Stimulated activated CD4-positive, alpha-beta T cell treated with anti-CD3 and anti-CD28 coated beads, TNF-alpha, amount 100 ng/mL, for 48 hours (primary cell): ENCODE data around the gene MMAB.

Source experiments
- DNase-seq, 3 donors: peaks; one replicate each; pipeline ENCODE4 v3.0.0-alpha.2; 2020; ENCODE audit warnings: low read depth in 3 of 3

MMAB gene

GRCh38 chr12:109559200-109559505 lies 14.2 kb downstream of the MMAB start:
- DNase-seq: no peak

DNA sequence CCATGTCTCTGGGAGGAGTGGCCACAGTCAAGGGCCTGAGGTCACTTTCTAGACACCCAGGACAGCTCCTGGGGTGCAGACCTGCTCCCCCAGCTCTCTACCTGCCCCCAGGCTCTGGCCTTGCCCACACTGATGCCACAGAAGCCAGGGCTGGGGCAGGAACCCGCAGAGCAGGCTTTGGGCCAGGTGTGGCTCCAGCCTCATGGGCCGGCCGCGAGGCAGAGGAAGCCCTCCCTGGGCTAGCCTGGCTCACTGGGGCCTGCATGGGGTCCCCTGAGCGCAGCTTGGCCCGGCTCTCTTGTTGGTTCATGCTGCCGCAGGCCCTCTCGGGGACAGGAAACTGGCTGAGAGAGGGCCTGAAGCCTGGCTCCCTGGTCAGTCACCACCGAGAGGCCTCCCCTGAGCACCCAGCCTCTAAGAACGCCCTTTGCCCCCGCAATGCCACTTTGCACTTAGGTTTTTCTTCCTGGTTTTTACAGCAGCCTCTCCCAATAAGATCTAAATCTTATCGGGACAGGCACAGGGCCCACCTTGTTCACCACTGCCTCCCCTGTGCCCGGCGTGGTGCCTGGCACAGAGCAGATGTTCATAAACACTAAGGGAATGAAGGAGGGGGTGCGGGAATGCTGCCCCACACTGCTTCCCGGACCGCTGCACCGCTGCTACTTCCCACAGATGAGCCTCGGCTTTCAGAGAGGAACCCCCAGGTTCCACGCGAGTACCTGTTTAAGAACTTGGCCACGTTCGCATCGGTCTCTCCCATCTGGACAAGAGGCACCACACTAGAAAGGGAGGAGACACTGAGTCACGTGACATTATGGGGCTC lies 14.7 kb downstream of the MMAB start:
- DNase-seq: no peak

GRCh38 chr12:109557805-109558204 lies 15.5 kb downstream of the MMAB start:
- DNase-seq: no peak

DNA sequence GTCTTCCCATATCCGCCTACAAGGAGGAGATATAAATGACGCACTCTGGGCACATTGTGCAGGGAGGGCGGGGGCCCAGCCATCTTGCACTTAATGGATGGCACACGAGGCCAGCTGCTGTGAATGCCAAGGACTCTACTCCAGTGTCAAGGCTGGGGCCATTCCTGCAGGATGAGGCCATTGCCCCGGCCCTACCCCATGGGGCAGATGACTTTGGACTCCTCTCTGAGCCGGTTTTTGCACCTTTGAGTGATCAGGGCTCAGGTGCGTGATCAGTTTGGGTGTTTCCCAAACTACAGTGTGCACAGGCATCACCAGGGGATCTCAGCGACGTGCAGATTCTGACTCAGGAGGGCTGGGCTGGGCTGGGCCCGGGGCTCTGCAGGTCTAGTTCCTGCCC lies 16.1 kb downstream of the MMAB start:
- DNase-seq: no peak

DNA sequence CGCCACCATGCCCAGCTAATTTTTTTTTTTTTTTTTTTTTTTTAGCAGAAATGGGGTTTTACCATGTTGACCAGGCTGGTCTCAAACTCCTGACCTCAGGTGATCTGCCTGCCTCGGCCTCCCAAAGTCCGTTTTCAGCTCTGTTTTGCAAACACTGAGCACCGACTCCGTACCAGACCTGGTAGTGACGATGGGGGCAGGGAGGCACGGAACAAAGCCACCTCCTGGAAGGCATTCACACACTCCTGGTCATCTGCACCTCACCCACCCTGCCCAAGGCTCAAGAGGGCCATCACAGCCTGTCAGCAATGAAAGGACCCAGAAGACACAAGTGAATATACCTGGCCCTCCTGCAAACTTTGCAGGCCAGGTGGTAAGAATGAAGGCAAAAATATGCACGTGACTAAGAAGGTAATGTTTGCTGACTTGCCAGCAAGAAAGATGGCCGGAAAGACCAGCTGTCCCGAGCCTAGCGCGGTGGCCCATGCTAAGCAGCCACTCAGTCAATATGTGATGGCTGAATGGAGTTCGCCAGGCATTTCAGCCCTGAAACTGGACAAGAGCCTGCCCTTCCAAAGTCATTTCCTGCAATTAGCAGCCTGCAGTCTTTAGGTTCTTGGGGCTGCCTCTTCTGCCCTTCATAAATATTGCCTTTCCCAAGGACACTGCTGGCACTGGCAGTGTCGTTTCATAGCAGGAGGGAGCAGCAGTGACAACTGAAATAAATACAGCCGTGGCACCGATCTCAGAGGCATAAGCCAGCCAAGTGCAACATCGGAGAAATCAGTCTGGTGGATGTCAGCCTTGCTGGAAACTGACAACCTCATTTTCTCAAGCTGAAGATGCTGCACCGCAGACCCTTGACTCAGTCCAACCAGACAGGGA lies 17.6 kb downstream of the MMAB start:
- no peak for DNase-seq

- no peak for DNase-seq
These were observed 18.5 kb downstream of the MMAB start for GRCh38 chr12:109554761-109555160.

- DNase-seq: no peak
These were observed 19.3 kb downstream of the MMAB start for GRCh38 chr12:109553906-109554500.

DNA sequence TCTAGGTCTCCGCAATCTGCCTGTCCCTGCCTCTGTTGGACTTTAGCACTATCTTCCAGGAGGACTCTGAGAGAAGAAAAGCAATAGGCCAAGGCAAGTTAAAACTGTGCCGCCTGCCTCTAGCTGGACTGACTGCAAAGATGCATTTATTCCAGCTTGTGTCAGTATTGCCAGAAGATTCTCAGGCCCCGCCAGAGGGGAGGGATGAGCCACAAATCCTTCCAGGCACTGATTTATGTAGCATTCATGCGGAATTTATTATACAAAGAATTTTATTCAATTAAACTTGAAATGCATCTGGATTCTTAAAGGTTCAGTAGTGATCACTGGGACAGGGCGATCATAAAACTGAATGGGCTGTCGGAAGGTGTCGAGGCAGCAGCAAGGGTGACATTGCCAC lies 19.8 kb downstream of the MMAB start:
- DNase-seq: no peak

- no peak for DNase-seq
These were observed 20.3 kb downstream of the MMAB start for GRCh38 chr12:109552971-109553370.

DNA sequence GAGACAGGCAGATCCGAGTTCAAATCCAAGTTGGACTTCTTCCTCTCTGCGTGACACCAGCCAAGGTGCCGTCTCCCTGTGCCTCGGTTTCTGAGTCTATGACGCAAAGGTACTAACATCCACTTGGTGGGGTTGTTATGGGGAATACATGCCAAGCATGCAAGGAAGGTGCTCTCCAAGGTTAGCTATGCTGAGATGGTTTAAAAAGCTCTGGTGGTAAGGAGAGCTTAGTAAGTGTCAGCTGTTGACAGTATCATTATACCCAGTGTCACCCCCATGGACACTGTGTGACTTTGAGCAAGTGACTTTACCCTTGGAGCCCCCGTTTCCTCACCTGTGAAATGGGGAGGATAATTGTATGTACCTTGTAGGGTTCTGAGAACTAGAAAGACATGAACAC lies 22.2 kb downstream of the MMAB start:
- DNase-seq: no peak

DNA sequence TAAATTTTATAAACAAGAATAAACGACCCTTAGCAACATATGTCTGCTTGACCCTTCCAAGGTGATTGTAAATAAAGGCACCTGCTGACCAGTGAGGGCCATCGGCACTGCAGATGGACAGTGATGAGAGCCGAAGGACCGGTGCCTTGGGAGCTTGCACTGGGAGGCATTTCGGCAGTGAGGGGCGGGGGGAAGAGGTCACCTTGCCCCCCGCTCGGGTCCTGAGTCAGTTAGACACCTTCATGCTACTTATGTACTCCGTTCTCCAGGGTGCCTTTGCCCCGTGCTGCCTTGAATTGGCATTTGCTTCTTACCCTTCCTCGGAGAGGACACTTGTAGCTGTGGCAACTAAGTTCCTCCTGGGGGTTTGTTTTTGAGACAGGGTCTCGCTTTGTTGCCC lies 23.0 kb downstream of the MMAB start:
- no peak for DNase-seq

- no peak for DNase-seq
These were observed 23.6 kb downstream of the MMAB start for GRCh38 chr12:109549613-109550270.

GRCh38 chr12:109548258-109548657 lies 25.0 kb downstream of the MMAB start:
- DNase-seq: no peak

DNA sequence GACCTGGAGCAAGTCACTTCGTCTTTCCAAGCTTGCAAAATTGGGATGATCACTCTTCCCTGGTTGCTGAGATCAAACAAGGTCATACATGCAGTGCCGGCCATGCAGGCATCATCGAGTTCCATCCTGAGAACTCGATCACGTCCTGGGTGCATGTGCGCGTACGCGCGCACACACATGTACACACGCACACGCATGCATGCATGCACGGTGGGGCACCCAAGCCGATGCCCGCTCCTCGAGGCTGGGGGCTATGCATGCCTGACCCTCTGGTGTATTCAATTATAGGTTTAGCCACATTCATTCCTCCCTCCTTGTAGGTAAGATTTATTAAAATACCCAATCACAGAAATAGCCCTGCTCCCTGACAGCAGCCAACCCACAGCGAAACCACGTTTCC lies 26.0 kb downstream of the MMAB start:
- no peak for DNase-seq

- DNase-seq: no peak
These were observed 27.5 kb downstream of the MMAB start for GRCh38 chr12:109545826-109546225.

GRCh38 chr12:109544955-109545531 lies 28.3 kb downstream of the MMAB start:
- DNase-seq: no peak

DNA sequence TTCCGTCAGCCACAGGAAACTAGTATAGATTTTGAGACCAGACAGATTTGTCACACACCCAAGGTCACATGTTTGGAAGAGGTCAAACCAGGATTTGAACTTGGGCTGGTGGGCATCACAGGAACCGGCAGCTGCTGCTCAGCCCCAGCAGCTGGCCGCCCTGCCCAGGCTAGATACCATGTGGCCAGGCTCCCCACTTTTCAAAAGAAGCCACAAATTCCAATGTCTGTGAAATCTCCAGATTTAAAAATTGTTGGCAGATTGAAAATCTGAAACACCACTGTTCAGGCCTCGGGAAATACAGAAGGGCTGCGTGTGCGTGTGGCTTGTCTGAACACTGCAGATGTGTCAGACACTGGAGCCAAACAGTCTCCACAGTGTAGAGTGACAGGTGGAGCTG lies 30.4 kb downstream of the MMAB start:
- DNase-seq: no peak

DNA sequence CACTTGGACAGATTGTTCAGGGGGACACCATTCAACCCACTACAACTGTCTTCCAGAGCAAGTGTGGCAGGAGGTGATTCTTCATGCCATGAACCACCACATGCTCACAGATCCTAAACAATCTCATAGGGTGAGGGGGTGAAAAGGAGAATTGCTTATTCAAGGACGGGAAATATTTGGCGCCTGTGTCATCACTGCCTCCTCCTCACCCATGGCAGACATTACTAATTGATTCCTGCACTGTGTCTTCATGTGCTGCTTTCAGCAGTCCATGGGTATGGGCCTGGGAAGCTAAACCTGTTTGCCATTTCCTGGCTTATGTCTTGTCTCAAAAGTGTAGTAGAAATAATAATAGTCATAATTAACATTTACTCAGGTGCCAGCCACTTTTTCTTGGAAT lies 31.3 kb downstream of the MMAB start:
- no peak for DNase-seq

GRCh38 chr12:109541413-109541726 lies 31.9 kb downstream of the MMAB start:
- DNase-seq: no peak

DNA sequence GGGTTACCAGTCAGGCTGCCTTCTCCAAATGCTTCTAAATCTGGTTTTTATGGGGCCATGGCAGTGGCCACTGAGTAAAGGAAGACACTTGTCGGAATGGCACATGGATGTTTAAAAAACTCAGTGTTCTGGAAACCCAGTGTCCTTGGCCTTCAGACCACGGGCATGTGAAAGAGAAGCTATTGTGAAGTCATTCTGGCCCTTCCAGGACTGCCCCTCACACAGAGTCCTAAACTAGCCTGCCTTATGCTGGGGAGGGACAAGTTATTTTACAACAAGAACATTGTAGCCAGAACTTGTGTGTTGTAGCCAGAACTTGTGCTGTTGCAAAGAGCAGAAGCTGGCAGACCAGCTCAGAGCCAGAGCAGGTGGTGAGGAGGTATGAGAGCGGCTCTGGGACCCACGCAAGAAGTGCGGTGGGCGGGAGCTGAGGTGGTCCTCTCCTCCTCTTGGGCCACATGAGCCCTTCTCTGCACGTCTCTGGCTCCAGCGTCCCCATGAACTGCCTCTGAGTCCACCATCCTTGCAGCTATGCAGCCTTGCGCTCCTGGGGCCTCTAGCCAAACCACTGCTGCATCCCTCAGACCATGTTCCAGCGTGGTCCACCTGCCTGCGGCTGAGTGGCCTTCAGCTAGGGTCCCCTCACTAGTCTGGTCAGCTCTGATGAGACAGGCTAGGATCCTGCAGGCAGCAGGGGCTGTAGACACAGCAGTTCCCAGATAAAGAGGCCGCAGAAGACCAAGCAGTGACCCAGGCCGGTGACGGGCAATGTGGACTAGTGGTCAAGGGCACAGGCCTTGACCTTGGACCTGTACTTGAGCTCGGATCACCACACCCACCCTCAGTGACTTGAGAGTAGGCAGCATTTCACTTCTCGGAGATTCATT lies 32.5 kb downstream of the MMAB start:
- no peak for DNase-seq

GRCh38 chr12:109539508-109539907 lies 33.8 kb downstream of the MMAB start:
- no peak for DNase-seq
